GM19240 (cell line): ENCODE results near the gene MRPL57.
"Not testable (repeated sequence)": the region's sequence is repeated elsewhere in the genome, so short reads cannot be mapped to it uniquely, and the experiment has no call there.

Source experiments
- DNase-seq: peaks from one replicate; pipeline ENCODE4 v3.0.0; 2011; ENCODE audit warnings: low spot score; ENCODE audit not compliant: insufficient read length

MRPL57 gene

GRCh38 chr13:21194756-21195155 lies 18.3 kb downstream of the MRPL57 start:
- DNase-seq: not testable (repeated sequence)

GRCh38 chr13:21197606-21198225 lies 21.3 kb downstream of the MRPL57 start:
- DNase-seq: not testable (repeated sequence)

DNA sequence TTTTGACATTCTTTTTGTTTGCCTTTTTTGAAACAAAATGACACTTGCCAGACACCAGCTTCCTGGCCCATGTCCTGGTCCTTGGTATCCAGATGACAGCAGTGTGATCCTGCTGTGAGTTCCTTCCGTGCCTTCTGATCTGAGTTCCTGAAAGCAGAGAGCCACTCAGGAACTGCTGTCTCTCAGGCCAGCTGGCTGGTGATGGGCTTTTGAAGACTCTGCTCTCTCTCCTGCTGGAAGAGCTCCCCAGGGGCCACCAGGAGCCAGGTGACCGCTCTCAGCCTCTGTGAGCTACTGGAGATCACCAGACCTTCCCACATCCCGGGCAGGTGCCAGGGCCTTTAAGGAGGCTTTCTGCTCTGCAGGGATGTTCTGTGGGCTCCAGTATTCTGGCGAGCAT lies 21.9 kb downstream of the MRPL57 start:
- DNase-seq: not testable (repeated sequence)

DNA sequence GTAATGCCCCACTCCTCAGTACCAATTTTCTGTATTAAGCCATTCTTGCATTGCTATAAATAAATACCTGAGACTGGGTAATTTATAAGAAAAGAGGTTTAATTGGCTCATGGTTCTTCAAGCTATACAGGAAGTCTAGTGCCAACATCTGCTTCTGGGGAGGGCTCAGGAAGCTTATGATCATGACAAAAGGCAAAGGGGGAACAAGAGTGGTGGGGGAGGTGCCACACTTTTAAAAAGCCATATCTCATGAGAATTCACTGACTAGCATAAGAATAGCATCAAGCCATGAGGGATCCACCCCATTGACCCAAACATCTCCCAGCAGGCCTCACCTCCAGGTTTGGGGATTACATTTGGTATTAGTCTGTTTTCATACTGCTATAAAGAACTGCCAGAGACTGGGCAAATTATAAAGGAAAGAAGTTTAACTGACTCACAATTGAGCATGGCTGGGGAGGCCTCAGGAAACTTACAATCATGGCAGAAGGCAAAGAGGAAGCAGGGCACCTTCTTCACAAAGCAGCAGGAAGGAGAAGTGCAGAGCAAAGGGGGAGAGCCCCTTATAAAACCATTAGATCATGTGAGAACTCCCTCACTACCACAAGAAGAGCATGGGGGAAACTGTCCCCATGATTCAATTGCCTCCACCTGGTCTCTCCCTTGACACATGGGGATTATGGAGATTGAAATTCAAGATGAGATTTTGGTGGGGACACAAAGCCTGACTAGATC lies 25.2 kb downstream of the MRPL57 start:
- DNase-seq: not testable (repeated sequence)

GRCh38 chr13:21202767-21203531 lies 26.5 kb downstream of the MRPL57 start:
- DNase-seq: no peak

DNA sequence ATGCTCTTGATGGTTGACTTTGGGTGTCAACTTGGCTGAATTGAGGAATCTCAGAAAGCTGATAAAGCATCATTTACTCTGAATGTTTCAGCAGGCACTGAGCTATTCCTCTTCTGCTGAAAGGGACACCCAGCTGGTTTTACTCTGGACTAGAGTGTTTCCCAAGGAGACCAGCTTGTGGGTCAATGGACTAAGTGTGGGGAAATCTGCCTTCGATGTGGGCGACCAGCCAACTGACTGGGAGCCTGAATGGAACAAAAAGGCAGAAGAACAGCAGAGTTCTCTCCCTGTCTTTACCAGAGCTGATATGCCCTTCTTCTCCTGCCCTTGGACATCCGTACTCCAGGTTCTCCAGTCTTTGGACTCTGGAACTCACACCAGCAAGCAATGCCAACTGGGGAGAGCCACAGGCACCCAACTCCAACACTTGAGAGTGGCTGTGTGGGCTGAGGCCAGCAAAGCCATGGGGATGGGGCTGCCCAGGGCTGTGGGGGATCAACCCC lies 32.2 kb downstream of the MRPL57 start:
- no peak for DNase-seq

DNA sequence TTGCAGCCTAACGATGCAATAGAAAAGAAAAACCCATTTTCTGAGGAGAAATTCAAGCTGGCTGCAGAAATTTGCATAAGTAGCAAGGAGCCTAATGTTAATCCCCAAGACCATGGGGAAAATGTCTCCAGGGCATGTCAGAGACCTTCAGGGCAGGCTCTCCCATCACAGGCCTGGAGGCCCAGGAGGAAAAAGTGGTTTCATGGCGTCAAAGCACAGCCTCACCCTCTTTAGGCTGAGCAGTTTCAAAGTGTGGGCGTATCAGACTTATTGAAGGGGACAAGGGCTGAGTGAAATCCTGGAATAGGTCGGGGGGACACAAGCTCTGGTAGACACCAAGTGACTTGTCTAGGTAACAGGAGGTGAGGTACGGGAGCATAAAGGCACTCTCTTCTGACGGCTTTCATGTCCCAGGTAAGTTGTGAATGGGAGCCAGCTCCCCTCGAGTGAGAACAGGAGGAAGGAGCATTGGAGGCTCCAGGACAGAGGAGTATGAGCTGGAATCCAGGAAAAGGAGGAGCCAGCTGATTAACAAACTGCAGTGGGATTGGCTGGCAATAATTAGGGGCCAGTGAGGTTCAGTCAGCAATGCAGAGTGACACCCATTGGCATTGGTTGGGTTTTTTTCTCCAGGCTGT lies 35.8 kb downstream of the MRPL57 start:
- no peak for DNase-seq

DNA sequence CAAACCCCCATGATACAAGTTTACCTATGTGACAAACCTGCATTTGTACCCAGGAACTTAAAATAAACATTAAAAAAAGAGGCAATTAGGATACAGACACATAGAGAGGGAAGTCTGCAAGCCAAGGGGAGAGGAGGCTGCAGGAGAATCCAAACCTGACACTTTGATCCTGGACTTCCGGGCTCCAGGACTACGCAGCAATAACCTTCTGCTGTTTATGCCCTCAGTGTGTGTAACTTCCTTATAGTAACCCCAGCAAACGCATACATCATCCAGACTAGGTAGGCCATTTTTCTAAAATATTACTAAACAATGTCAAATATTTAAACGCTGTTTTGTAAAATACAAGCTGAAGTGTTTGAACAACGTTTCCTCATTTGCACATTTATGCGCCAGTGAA lies 39.0 kb downstream of the MRPL57 start:
- DNase-seq: not testable (repeated sequence)

- no peak for DNase-seq
Measured at GRCh38 chr13:21216332-21216731, 39.9 kb downstream of the MRPL57 start.

- DNase-seq: peak; percentile 32
Measured at GRCh38 chr13:21218351-21219035, 42.0 kb downstream of the MRPL57 start.

- no peak for DNase-seq
Measured at GRCh38 chr13:21219036-21219381, 42.6 kb downstream of the MRPL57 start.

DNA sequence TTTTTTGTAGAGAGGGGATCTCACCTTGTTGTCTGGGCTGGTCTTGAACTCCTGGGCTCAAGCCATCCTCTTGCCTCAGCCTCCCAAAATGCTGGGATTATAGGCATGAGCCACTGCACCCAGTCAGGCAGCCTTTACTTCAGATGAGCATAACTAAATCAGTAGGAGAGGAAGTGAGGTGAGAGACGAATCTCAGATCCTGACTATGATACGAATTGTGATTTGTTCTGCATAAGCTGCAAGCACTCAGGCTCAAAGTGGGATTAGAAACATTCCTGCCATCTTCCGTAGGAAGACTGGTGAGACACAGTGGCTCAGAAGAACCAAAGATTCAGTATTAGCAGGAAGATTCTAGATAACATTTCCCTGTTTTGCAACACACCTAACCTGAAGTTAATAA lies 43.3 kb downstream of the MRPL57 start:
- not testable (repeated sequence) for DNase-seq

DNA sequence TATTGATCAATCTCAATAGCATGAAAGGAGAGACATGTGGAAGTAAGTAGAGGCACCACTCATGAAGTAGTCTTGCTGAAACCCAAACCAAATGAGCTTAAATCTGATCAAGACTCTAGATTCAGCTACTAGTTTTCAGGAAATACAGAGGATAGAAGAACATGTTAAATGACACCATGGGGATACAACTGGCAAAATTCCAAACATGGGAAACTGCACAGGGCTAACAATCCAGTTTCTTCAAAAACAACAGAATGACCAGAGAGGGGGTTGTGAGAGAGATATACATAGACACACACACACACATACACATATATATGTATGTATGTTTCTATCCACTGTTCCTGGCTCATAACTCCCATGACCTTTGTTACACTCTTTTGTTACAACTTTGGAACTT lies 44.8 kb downstream of the MRPL57 start:
- DNase-seq: no peak

GRCh38 chr13:21225082-21225481 lies 48.6 kb downstream of the MRPL57 start:
- DNase-seq: no peak

- DNase-seq: no peak
Measured at GRCh38 chr13:21225841-21226581, 49.6 kb downstream of the MRPL57 start.

GRCh38 chr13:21227917-21228316 lies 51.5 kb downstream of the MRPL57 start:
- DNase-seq: no peak
